HTERT RPE-1 (cell line): ENCODE data around the gene EOLA1.
"Not testable (repeated sequence)": the region's sequence is repeated elsewhere in the genome, so short reads cannot be mapped to it uniquely, and the experiment has no call there.

Experiments used
- in situ Hi-C: fragments of 300-500 bp; cut with MboI; formaldehyde crosslinking; loops from 4 replicates; pipeline ENCODE4 v1.14.3; 2020; ENCODE audit warnings: low sequenced_read_pairs

Gene EOLA1

GRCh38 chrX:149595214-149595613 lies 54.4 kb downstream of the EOLA1 start, which contains the start of gene HSFX2:
HSFX2 (minus strand) TSS chrX:149595314; CDS start chrX:149594700, 614 bp downstream.
- in situ Hi-C loops = not testable (repeated sequence)

GRCh38 chrX:149595943-149596342 lies 55.1 kb downstream of the EOLA1 start:
- in situ Hi-C loops = not testable (repeated sequence)
